Measurements from ENCODE around the gene CD2. TPM values are rescaled to one million over a fixed set of nuclear protein-coding genes. Genes with fewer than 3 reads are reported as not detected.

Gene CD2
- total RNA-seq, 4 donors from 2014 or later: 9.6 to 36.3 (median 20.9) TPM

GRCh38 chr1:116793357-116793935 lies 39.2 kb downstream of the CD2 start:
- TF ChIP-seq POLR2A (IDR thresholded peaks at IDR 0.05) (no peak), CTCF (IDR thresholded peaks at IDR 0.05) (no peak)

GRCh38 chr1:116794371-116794770 lies 40.1 kb downstream of the CD2 start:
- Histone ChIP-seq H3K4me3 (no peak overlapping the region), H3K9me3 (no peaks in the 10 kb centered on the region), H3K27me3 (no peaks in the 10 kb centered on the region), H3K4me1 (peaks cover 0 to 3% (median 0%) of the 10 kb centered on the region in 4 donors), H3K27ac (no peak overlapping the region), H3K36me3 (no peaks in the 10 kb centered on the region)
- TF ChIP-seq CTCF (IDR thresholded peaks at IDR 0.05) (no peak), POLR2A (IDR thresholded peaks at IDR 0.05) (no peak)
- no peak for DNase-seq

More at GRCh38 chr1:116793357-116793935, 39.2 kb downstream of the CD2 start:
- Histone ChIP-seq H3K4me3 (no peak overlapping the region), H3K4me1 (no peaks in the 10 kb centered on the region), H3K27ac (no peak overlapping the region), H3K36me3 (no peaks in the 10 kb centered on the region), H3K9me3 (no peaks in the 10 kb centered on the region), H3K27me3 (no peaks in the 10 kb centered on the region)
- no peak for DNase-seq

GRCh38 chr1:116794804-116795481 lies 40.7 kb downstream of the CD2 start:
- Histone ChIP-seq H3K27ac (no peak overlapping the region), H3K9me3 (no peaks in the 10 kb centered on the region), H3K4me1 (peaks cover 0 to 3% (median 0%) of the 10 kb centered on the region in 4 donors), H3K4me3 (no peak overlapping the region), H3K27me3 (no peaks in the 10 kb centered on the region), H3K36me3 (no peaks in the 10 kb centered on the region)
- no peak for DNase-seq
- TF ChIP-seq CTCF (IDR thresholded peaks at IDR 0.05) (no peak), POLR2A (IDR thresholded peaks at IDR 0.05) (no peak)

GRCh38 chr1:116795482-116795829 lies 41.2 kb downstream of the CD2 start:
- DNase-seq: no peak
- H3K9me3 ChIP-seq: no peaks in the 10 kb centered on the region
- H3K27ac ChIP-seq: no peak overlapping the region
- H3K4me1 ChIP-seq: peaks cover 0 to 3% (median 0%) of the 10 kb centered on the region in 4 donors
- H3K36me3 ChIP-seq: no peaks in the 10 kb centered on the region
- no peak overlapping the region for H3K4me3 ChIP-seq
- H3K27me3 ChIP-seq: no peaks in the 10 kb centered on the region
- TF ChIP-seq POLR2A (IDR thresholded peaks at IDR 0.05): no peak
- no peak for TF ChIP-seq CTCF (IDR thresholded peaks at IDR 0.05)

GRCh38 chr1:116804736-116805135 lies 50.5 kb downstream of the CD2 start:
- Histone ChIP-seq H3K4me3 (no peak overlapping the region), H3K27me3 (no peaks in the 10 kb centered on the region), H3K4me1 (no peaks in the 10 kb centered on the region), H3K36me3 (no peaks in the 10 kb centered on the region), H3K9me3 (no peaks in the 10 kb centered on the region), H3K27ac (peak overlapping the region in 3 of 4 donors; percentile 10 to 69 (median 49))
- TF ChIP-seq CTCF (IDR thresholded peaks at IDR 0.05): no peak
- TF ChIP-seq POLR2A (IDR thresholded peaks at IDR 0.05): no peak
- no peak for DNase-seq
